Liver (tissue), 3 donors: Measurements from ENCODE around the gene CCDC78.

Source experiments
- ATF3 ChIP-seq: IDR thresholded peaks from 2 replicates; pipeline ENCODE4 v1.6.1; 2016; ENCODE audit warnings: antibody characterized with exemption
- CTCF ChIP-seq: fragments of 150-350 bp; IDR thresholded peaks from 2 replicates; pipeline ENCODE4 v1.5.1; 2017; ENCODE audit warnings: improper control_type of control experiment, low read depth, low read length; ENCODE audit not compliant: missing input control
- EGR1 ChIP-seq, 2 donors: IDR thresholded peaks; 2 replicates each; pipeline ENCODE4 v1.6.1; 2016 to 2018; ENCODE audit warnings: antibody characterized with exemption in 2 of 2, low read depth in 2 of 2
- FOXA1 ChIP-seq: IDR thresholded peaks from 2 replicates; pipeline ENCODE4 v1.6.1; 2016; ENCODE audit warnings: antibody characterized with exemption
- GABPA ChIP-seq, 2 donors: IDR thresholded peaks in 1 of 2; conservative IDR thresholded peaks in 1 of 2; 2 replicates each; pipeline ENCODE4 v1.6.1; 2016; ENCODE audit warnings: antibody characterized with exemption in 2 of 2, mild to moderate bottlenecking in 1 of 2, moderate library complexity in 1 of 2
- HNF4A ChIP-seq, 2 donors: conservative IDR thresholded peaks; 2 replicates each; pipeline ENCODE4 v1.6.1; 2016; ENCODE audit warnings: antibody characterized with exemption in 2 of 2, mild to moderate bottlenecking in 2 of 2
- JUND ChIP-seq, 2 donors: IDR thresholded peaks; 2 replicates each; pipeline ENCODE4 v1.6.1; 2016; ENCODE audit warnings: antibody characterized with exemption in 2 of 2
- MAX ChIP-seq: IDR thresholded peaks from 2 replicates; pipeline ENCODE4 v1.6.1; 2016; ENCODE audit warnings: antibody characterized with exemption
- NR2F2 ChIP-seq: IDR thresholded peaks from 2 replicates; pipeline ENCODE4 v1.6.1; 2016; ENCODE audit warnings: antibody characterized with exemption
- RAD21 ChIP-seq, 2 donors: IDR thresholded peaks; 2 replicates each; pipeline ENCODE4 v1.6.1; 2016; ENCODE audit warnings: antibody characterized with exemption in 2 of 2, mild to moderate bottlenecking in 2 of 2
- REST ChIP-seq: IDR thresholded peaks from 2 replicates; pipeline ENCODE4 v1.6.1; 2016; ENCODE audit warnings: antibody characterized with exemption, mild to moderate bottlenecking
- SP1 ChIP-seq: IDR thresholded peaks from 2 replicates; pipeline ENCODE4 v1.6.1; 2018; ENCODE audit warnings: antibody characterized with exemption, mild to moderate bottlenecking
- TAF1 ChIP-seq: conservative IDR thresholded peaks from 2 replicates; pipeline ENCODE4 v1.6.1; 2016; ENCODE audit warnings: antibody characterized with exemption, mild to moderate bottlenecking
- YY1 ChIP-seq: IDR thresholded peaks from 2 replicates; pipeline ENCODE4 v1.6.1; 2016; ENCODE audit warnings: antibody characterized with exemption, mild to moderate bottlenecking
- donor health status: healthy.
- donor health status: healthy.

- TF ChIP-seq CTCF = no peak
- no peak for TF ChIP-seq RAD21 (IDR thresholded peaks at IDR 0.05)
- TF ChIP-seq EGR1 (IDR thresholded peaks at IDR 0.05; ENCODE audit: low read depth in 2 of 2) = no peak
- no peak for TF ChIP-seq REST
- no peak for TF ChIP-seq TAF1
- TF ChIP-seq JUND (IDR thresholded peaks at IDR 0.05) = no peak
- no peak for TF ChIP-seq HNF4A (conservative IDR thresholded peaks at IDR 0.05)
- no peak for TF ChIP-seq SP1
- TF ChIP-seq FOXA1 = no peak
- no peak for TF ChIP-seq YY1
- no peak for TF ChIP-seq GABPA (IDR thresholded peaks at IDR 0.05 in 1 of 2, conservative IDR thresholded peaks at IDR 0.05 in 1 of 2)
- no peak for TF ChIP-seq MAX
- no peak for TF ChIP-seq ATF3
- TF ChIP-seq NR2F2 = no peak
Measured at GRCh38 chr16:674214-674881, 51.9 kb downstream of the CCDC78 start.
